Esophagus muscularis mucosa (tissue), 3 donors: ENCODE measurements around the gene CSRNP2.

Source experiments
- CTCF ChIP-seq, 3 experiments: fragments of 200-600 bp in 2 of 3; fragments of 450-650 bp in 1 of 3; sonication (generic) in 2 of 3; IDR thresholded peaks; one replicate each; pipeline ENCODE4 v1.5.1; 2017 to 2019; ENCODE audit warnings: antibody characterized with exemption in 3 of 3, mild to moderate bottlenecking in 2 of 3, moderate library complexity in 1 of 3
- POLR2A ChIP-seq: fragments of 450-650 bp; IDR thresholded peaks from one replicate; pipeline ENCODE4 v1.6.1; 2017; ENCODE audit warnings: antibody characterized with exemption, moderate library complexity, mild to moderate bottlenecking, low read depth
- POLR2AphosphoS5 ChIP-seq, 2 donors: sonication (generic); formaldehyde crosslinking; IDR thresholded peaks; one replicate each; pipeline ENCODE4 v1.6.1; 2017; ENCODE audit warnings: antibody characterized with exemption in 2 of 2

GRCh38 chr12:51081421-51081820 is 2.0 kb downstream of the CSRNP2 start:
- TF ChIP-seq POLR2A: no peak
- no peak for TF ChIP-seq CTCF (IDR thresholded peaks at IDR 0.05)
- TF ChIP-seq POLR2AphosphoS5 (IDR thresholded peaks at IDR 0.05): no peak
